Activated T-cell treated with anti-CD3 and anti-CD28 coated beads for 1 hour (primary cell): Measurements from ENCODE around the gene DIPK1A.

Source experiments
- DNase-seq: peaks from one replicate; pipeline ENCODE4 v3.0.0-alpha.2; 2020; ENCODE audit warnings: low read depth

The DIPK1A gene

GRCh38 chr1:92876351-92876750 is 84.9 kb downstream of the DIPK1A start:
- DNase-seq, result no peak

GRCh38 chr1:92874987-92875386 is 86.3 kb downstream of the DIPK1A start:
- DNase-seq, result no peak

- no peak for DNase-seq
Measured at GRCh38 chr1:92872719-92873118, 88.5 kb downstream of the DIPK1A start.

- DNase-seq, result no peak
Measured at GRCh38 chr1:92870591-92870990, 90.7 kb downstream of the DIPK1A start.

- DNase-seq, result no peak
Measured at GRCh38 chr1:92864131-92864530, 97.1 kb downstream of the DIPK1A start.

- DNase-seq, result no peak
Measured at GRCh38 chr1:92862605-92863004, 98.7 kb downstream of the DIPK1A start.

- DNase-seq, result no peak
Measured at GRCh38 chr1:92859400-92860039, 101.7 kb downstream of the DIPK1A start.

- DNase-seq, result peak; percentile 12
Measured at GRCh38 chr1:92858564-92859399, 102.5 kb downstream of the DIPK1A start.

GRCh38 chr1:92857817-92858216 is 103.4 kb downstream of the DIPK1A start:
- no peak for DNase-seq

GRCh38 chr1:92855236-92855635 is 106.0 kb downstream of the DIPK1A start:
- no peak for DNase-seq

GRCh38 chr1:92854101-92854785 is 107.0 kb downstream of the DIPK1A start:
- DNase-seq, result no peak

- DNase-seq, result no peak
Measured at GRCh38 chr1:92853299-92853698, 108.0 kb downstream of the DIPK1A start.

- no peak for DNase-seq
Measured at GRCh38 chr1:92851729-92852128, 109.5 kb downstream of the DIPK1A start.

GRCh38 chr1:92850019-92850418 is 111.2 kb downstream of the DIPK1A start:
- no peak for DNase-seq

- no peak for DNase-seq
Measured at GRCh38 chr1:92848201-92848600, 113.1 kb downstream of the DIPK1A start.

- no peak for DNase-seq
Measured at GRCh38 chr1:92845908-92846307, 115.4 kb downstream of the DIPK1A start.

GRCh38 chr1:92844439-92844838 is 116.8 kb downstream of the DIPK1A start:
- DNase-seq, result no peak

GRCh38 chr1:92843429-92844352 is 117.6 kb downstream of the DIPK1A start:
- no peak for DNase-seq

GRCh38 chr1:92843046-92843423 is 118.2 kb downstream of the DIPK1A start:
- DNase-seq, result no peak

- DNase-seq, result no peak
Measured at GRCh38 chr1:92842082-92843045, 118.9 kb downstream of the DIPK1A start.

- DNase-seq, result no peak
Measured at GRCh38 chr1:92840600-92840999, 120.7 kb downstream of the DIPK1A start.
